RWPE1 (cell line): ENCODE measurements around the gene METTL25B.

Experiments used
- CTCF ChIA-PET: fragments of 350-600 bp; sonication (Branson Sonifier 250); formaldehyde crosslinking; extraction: SDS; loops from one replicate; lab custom pipeline; 2021; lab: Yijun Ruan, JAX
- POLR2A ChIA-PET: fragments of 400-600 bp; formaldehyde crosslinking; extraction: SDS; loops from one replicate; lab custom pipeline; 2020; ENCODE audit warnings: antibody characterized with exemption; ENCODE audit not compliant: low non-redundant PET; lab: Yijun Ruan, JAX
- DNase-seq: peaks from one replicate; pipeline ENCODE4 v3.0.0; 2012; ENCODE audit warnings: low spot score
- H3K27ac ChIP-seq: fragments of 450-650 bp; 2 replicates; pipeline ENCODE4 v1.5.1; 2017
- CTCF ChIP-seq: fragments of 450-650 bp; conservative IDR thresholded peaks from 2 replicates; pipeline ENCODE4 v1.5.1; 2017; ENCODE audit warnings: low read depth, mild to moderate bottlenecking

The METTL25B gene

DNA sequence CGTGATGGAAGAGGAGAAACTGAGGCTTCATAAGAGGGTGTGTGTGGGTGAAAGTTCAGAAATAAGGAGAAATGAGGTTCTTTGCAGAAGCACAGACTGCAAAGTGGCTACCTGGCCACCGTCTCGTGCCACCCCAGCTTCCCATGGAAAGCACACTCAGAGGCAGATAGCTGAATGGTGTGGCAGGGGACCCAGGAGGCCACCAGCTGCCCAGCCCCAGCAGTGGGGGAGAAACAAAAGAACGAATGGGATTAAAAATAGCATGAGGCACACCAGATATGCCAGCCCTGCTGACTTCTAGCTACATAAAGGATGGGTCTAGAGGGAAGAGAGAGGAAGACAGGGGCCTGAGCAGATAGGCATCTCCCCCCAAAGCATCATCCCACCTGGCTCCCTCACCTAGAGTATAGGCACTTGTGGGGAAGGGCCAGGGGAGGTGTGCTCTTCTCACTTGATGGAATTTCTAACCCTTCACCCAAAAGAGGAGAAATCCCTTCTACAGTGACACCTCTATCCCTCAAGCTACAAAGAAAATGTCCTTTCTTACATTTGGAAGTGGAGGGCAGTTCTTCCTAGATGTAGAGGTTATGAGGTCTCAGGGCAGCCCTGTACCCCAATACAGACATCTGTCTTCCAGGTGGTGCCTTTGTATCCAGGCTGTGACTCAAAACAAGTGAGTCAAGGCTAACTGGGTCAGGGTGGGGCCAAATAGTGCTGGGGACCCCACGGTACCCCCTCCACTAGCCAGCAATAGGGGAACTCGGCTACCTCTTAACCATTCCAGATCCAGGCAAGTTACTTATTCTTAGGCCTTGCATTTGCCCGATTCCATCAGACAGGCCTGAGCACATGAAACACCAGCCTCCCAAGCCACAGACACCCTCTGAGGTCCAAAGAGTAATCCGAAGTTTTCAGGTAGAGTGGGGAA lies 19.7 kb downstream of the METTL25B start:
- CTCF ChIA-PET = interaction anchor here (1.1 kb wide), 1 partner anchor 22 kb away, joined by 5 read pairs; no protein-coding TSS in a partner anchor
- no peak for DNase-seq
- TF ChIP-seq CTCF = no peak
- POLR2A ChIA-PET = interaction anchor here (0.6 kb wide), 1 partner anchor 13 kb away, joined by 3 read pairs; no protein-coding TSS in a partner anchor
- H3K27ac ChIP-seq = peak overlapping the region; percentile 99

- H3K27ac ChIP-seq = peak overlapping the region; percentile 99
- POLR2A ChIA-PET = no interaction called here
- no peak for DNase-seq
- CTCF ChIA-PET = no interaction called here
- no peak for TF ChIP-seq CTCF
Observed at GRCh38 chr1:156748670-156749418, 20.6 kb downstream of the METTL25B start.

- peak overlapping the region; percentile 99 for H3K27ac ChIP-seq
- DNase-seq = no peak
- TF ChIP-seq CTCF = no peak
- ChIA-PET CTCF (interaction anchor here (1.6 kb wide), 1 partner anchor 24 kb away, joined by 5 read pairs; no protein-coding TSS in a partner anchor), POLR2A (interaction anchor here (0.5 kb wide), 1 partner anchor 11 kb away, joined by 3 read pairs; no protein-coding TSS in a partner anchor)
Observed at GRCh38 chr1:156749419-156750118, 21.3 kb downstream of the METTL25B start.

GRCh38 chr1:156750191-156750672 lies 22.0 kb downstream of the METTL25B start:
- POLR2A ChIA-PET = no interaction called here
- CTCF ChIA-PET = interaction anchor here (1.6 kb wide), 1 partner anchor 24 kb away, joined by 5 read pairs; no protein-coding TSS in a partner anchor
- DNase-seq = peak; percentile 81

DNA sequence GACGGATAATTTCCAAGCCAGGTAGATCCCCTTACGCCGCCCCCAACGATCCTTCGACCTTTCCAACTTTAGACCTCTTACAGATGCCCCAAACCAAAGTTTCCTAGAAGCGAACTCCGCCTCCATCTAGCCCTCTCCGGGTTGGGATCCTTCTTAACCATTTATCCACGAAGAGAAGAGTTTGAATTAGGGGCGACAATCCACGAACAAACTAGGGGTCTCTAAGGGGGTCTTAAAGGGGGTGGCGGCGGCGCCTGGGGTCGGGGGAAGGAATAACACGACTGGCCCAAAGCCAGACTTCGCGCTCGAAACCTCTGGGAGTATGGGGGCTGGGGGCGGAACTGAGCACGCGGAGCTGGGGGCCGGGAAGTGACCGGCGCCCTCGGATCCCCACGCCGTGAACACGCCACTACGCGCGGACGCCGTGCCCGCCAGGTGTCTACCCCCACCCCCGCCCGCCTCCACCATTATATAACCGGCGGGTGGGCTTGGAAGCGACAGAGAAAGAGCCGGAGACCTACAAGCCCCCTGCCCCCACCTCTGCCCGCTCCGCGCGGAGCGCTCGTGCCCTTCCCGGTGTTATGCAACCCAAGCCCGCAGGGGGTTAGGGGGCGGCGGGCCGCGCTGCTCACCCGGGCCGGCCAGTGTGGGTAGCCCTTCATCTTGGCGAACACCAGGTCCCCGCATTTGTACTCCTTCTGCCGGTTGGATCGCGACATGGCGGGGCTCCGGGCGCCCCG lies 22.6 kb downstream of the METTL25B start:
- no peak for TF ChIP-seq CTCF
- H3K27ac ChIP-seq = peak overlapping the region; percentile 99
- DNase-seq = no peak
- POLR2A ChIA-PET = interaction anchor here (0.7 to 1.6 kb wide), 5 partner anchors 10 to 63 kb away, joined by 3 to 7 read pairs (median 4); partner anchors contain the start of gene PRCC
- CTCF ChIA-PET = interaction anchor here (0.5 to 1.6 kb wide), 3 partner anchors 25 to 32 kb away, joined by 3 to 5 read pairs (median 4); no protein-coding TSS in a partner anchor

More at GRCh38 chr1:156750191-156750672, 22.0 kb downstream of the METTL25B start:
- no peak for TF ChIP-seq CTCF
- peak overlapping the region; percentile 99 for H3K27ac ChIP-seq
